ENCODE results near the gene FKBP1A. TPM values are rescaled to one million over a fixed set of nuclear protein-coding genes. Genes with fewer than 3 reads are reported as not detected.

Gene FKBP1A
- total and polyA plus RNA-seq, 5 donors from 2014 or later: 49.1 to 84.3 (median 65.4) TPM

- no peaks in the 10 kb centered on the region for H3K4me1 ChIP-seq (ENCODE audit: control insufficient read depth, insufficient read depth, low read length, poor library complexity, severe bottlenecking)
- ATAC-seq (ENCODE audit: low read depth in 2 of 2) (no peak), DNase-seq (no peak)
- no peaks in the 10 kb centered on the region for H3K9me3 Mint-ChIP-seq
- peaks cover 12% of the 10 kb centered on the region for H3K36me3 ChIP-seq (ENCODE audit: control insufficient read depth, insufficient read depth, low read length)
- H3K4me3 ChIP-seq (ENCODE audit: low read depth, low read length): no peak overlapping the region
- no peaks in the 10 kb centered on the region for H3K27me3 ChIP-seq (ENCODE audit: control insufficient read depth, insufficient read depth, low read length)
- no peaks in the 10 kb centered on the region for H3K9me3 ChIP-seq (ENCODE audit: control insufficient read depth in 2 of 2, low read length in 2 of 2)
- H3K4me3 Mint-ChIP-seq: no peak overlapping the region
- H3K27me3 Mint-ChIP-seq: no peaks in the 10 kb centered on the region
- no peak overlapping the region for H3K27ac ChIP-seq (ENCODE audit: insufficient read depth, low read length, poor library complexity, severe bottlenecking)
- peak overlapping the region in 1 of 3 donors; percentile 87 for H3K27ac Mint-ChIP-seq
- H3K36me3 Mint-ChIP-seq: peaks cover 10% of the 10 kb centered on the region
- peaks cover 14 to 54% (median 31%) of the 10 kb centered on the region in 4 donors for H3K4me1 Mint-ChIP-seq
Measured at GRCh38 chr20:1333462-1334369, 59.1 kb downstream of the FKBP1A start.

- peaks cover 14 to 57% (median 33%) of the 10 kb centered on the region in 4 donors for H3K4me1 Mint-ChIP-seq
- H3K27ac Mint-ChIP-seq: peak overlapping the region in 2 of 3 donors; percentile 20 to 75
Measured at GRCh38 chr20:1332749-1333300, 60.0 kb downstream of the FKBP1A start.

GRCh38 chr20:1331801-1332453 lies 60.9 kb downstream of the FKBP1A start:
- no peak for DNase-seq

More at GRCh38 chr20:1332749-1333300, 60.0 kb downstream of the FKBP1A start:
- no peak overlapping the region for H3K4me3 ChIP-seq (ENCODE audit: low read depth, low read length)
- no peaks in the 10 kb centered on the region for H3K27me3 Mint-ChIP-seq
- peaks cover 13% of the 10 kb centered on the region for H3K36me3 Mint-ChIP-seq
- no peaks in the 10 kb centered on the region for H3K9me3 ChIP-seq (ENCODE audit: control insufficient read depth in 2 of 2, low read length in 2 of 2)
- no peak for ATAC-seq (ENCODE audit: low read depth in 2 of 2)
- no peak for DNase-seq
- no peaks in the 10 kb centered on the region for H3K9me3 Mint-ChIP-seq
- H3K4me3 Mint-ChIP-seq: no peak overlapping the region
- H3K27ac ChIP-seq (ENCODE audit: insufficient read depth, low read length, poor library complexity, severe bottlenecking): no peak overlapping the region
- peaks cover 12% of the 10 kb centered on the region for H3K36me3 ChIP-seq (ENCODE audit: control insufficient read depth, insufficient read depth, low read length)
- no peaks in the 10 kb centered on the region for H3K4me1 ChIP-seq (ENCODE audit: control insufficient read depth, insufficient read depth, low read length, poor library complexity, severe bottlenecking)
- H3K27me3 ChIP-seq (ENCODE audit: control insufficient read depth, insufficient read depth, low read length): no peaks in the 10 kb centered on the region

DNA sequence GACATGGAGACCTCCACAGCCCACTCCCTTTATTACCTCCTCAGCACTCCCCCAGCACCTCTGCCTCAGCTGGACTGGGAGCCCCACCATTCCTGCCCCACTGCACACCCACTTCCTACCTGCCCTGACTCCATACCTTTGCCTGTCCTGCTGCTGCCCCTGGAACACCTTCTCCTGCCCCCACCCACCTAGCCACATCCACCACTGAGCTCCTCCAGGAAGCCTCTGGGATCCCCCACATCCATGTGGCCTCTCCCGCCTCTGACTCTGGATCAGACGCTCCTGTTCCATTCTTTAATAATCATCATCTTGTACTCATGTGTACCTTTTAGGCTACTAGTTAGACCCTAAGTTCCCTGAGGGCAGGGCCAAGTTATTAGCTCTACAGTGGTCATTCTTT lies 61.8 kb downstream of the FKBP1A start:
- Histone ChIP-seq H3K27me3 (ENCODE audit: control insufficient read depth, insufficient read depth, low read length) (no peaks in the 10 kb centered on the region), H3K9me3 (ENCODE audit: control insufficient read depth in 2 of 2, low read length in 2 of 2) (no peaks in the 10 kb centered on the region), H3K4me1 (ENCODE audit: control insufficient read depth, insufficient read depth, low read length, poor library complexity, severe bottlenecking) (peaks cover 13% of the 10 kb centered on the region), H3K27ac (ENCODE audit: insufficient read depth, low read length, poor library complexity, severe bottlenecking) (no peak overlapping the region), H3K4me3 (ENCODE audit: low read depth, low read length) (no peak overlapping the region), H3K36me3 (ENCODE audit: control insufficient read depth, insufficient read depth, low read length) (peaks cover 12% of the 10 kb centered on the region)
- H3K4me3 Mint-ChIP-seq: peak overlapping the region in 1 of 4 donors; percentile 40
- peaks cover 17 to 45% (median 32%) of the 10 kb centered on the region in 4 donors for H3K4me1 Mint-ChIP-seq
- no peaks in the 10 kb centered on the region for H3K9me3 Mint-ChIP-seq
- ATAC-seq (ENCODE audit: low read depth in 2 of 2) (no peak), DNase-seq (no peak)
- H3K36me3 Mint-ChIP-seq: peaks cover 15% of the 10 kb centered on the region
- peak overlapping the region in 2 of 3 donors; percentile 75 to 88 for H3K27ac Mint-ChIP-seq
- H3K27me3 Mint-ChIP-seq: no peaks in the 10 kb centered on the region

More at GRCh38 chr20:1331801-1332453, 60.9 kb downstream of the FKBP1A start:
- H3K27ac Mint-ChIP-seq: peak overlapping the region in 2 of 3 donors; percentile 75 to 76
- Histone ChIP-seq H3K27me3 (ENCODE audit: control insufficient read depth, insufficient read depth, low read length) (no peaks in the 10 kb centered on the region), H3K27ac (ENCODE audit: insufficient read depth, low read length, poor library complexity, severe bottlenecking) (no peak overlapping the region), H3K36me3 (ENCODE audit: control insufficient read depth, insufficient read depth, low read length) (peaks cover 12% of the 10 kb centered on the region), H3K4me1 (ENCODE audit: control insufficient read depth, insufficient read depth, low read length, poor library complexity, severe bottlenecking) (peaks cover 6% of the 10 kb centered on the region), H3K4me3 (ENCODE audit: low read depth, low read length) (no peak overlapping the region), H3K9me3 (ENCODE audit: control insufficient read depth in 2 of 2, low read length in 2 of 2) (no peaks in the 10 kb centered on the region)
- H3K36me3 Mint-ChIP-seq: peaks cover 15% of the 10 kb centered on the region
- H3K9me3 Mint-ChIP-seq: no peaks in the 10 kb centered on the region
- H3K27me3 Mint-ChIP-seq: no peaks in the 10 kb centered on the region
- ATAC-seq (ENCODE audit: low read depth in 2 of 2): no peak
- H3K4me3 Mint-ChIP-seq: peak overlapping the region in 2 of 4 donors; percentile 38 to 55
- peaks cover 18 to 51% (median 36%) of the 10 kb centered on the region in 4 donors for H3K4me1 Mint-ChIP-seq

DNA sequence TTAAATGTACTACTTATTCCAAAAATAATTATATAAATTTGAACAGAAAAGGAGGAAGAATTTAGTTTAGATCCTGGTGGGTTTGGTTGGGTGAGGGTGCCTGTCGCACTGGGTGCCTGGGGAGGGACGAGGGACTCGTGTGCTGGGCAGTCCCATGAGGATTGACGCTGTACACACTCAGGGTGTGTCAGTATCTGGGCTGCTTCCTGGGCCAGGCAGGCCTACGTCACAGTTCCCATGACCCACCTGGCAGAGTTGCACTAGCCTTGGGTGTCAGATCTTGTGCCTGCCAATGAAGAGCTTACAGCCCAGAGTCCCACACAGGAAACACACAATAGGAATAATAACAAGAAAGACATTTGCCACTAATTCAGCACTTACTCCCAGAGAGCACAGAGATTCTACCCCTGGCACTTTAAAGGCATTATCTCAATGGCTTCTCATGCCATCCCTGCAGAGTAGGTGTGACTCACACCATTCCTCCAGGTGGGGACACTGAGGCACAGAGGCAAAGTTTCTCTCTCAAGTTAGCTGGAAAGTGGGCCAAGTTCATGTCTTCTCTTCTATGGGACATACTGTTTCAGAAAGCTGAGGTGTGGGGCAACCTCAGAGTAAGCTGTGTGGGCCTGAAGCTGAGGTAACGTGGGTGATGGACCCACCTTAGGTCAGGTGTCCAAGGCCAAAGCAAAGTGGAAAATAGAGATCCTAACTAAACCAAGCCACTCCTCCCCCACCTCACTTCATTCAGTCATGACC lies 62.6 kb downstream of the FKBP1A start:
- ATAC-seq (ENCODE audit: low read depth in 2 of 2) (peak; percentile 21 to 27), DNase-seq (peak; percentile 33 to 81 (median 36))
- H3K27ac ChIP-seq (ENCODE audit: insufficient read depth, low read length, poor library complexity, severe bottlenecking): peak overlapping the region; percentile 48
- Mint-ChIP-seq H3K9me3 (no peaks in the 10 kb centered on the region), H3K27ac (peak overlapping the region; percentile 52 to 93 (median 60)), H3K27me3 (no peaks in the 10 kb centered on the region), H3K4me3 (peak overlapping the region in 3 of 4 donors; percentile 7 to 81 (median 49)), H3K36me3 (peaks cover 15% of the 10 kb centered on the region), H3K4me1 (peaks cover 13 to 45% (median 31%) of the 10 kb centered on the region in 4 donors)
- peaks cover 19% of the 10 kb centered on the region for H3K4me1 ChIP-seq (ENCODE audit: control insufficient read depth, insufficient read depth, low read length, poor library complexity, severe bottlenecking)
- peaks cover 12% of the 10 kb centered on the region for H3K36me3 ChIP-seq (ENCODE audit: control insufficient read depth, insufficient read depth, low read length)
- no peaks in the 10 kb centered on the region for H3K9me3 ChIP-seq (ENCODE audit: control insufficient read depth in 2 of 2, low read length in 2 of 2)
- H3K27me3 ChIP-seq (ENCODE audit: control insufficient read depth, insufficient read depth, low read length): no peaks in the 10 kb centered on the region
- no peak overlapping the region for H3K4me3 ChIP-seq (ENCODE audit: low read depth, low read length)

DNA sequence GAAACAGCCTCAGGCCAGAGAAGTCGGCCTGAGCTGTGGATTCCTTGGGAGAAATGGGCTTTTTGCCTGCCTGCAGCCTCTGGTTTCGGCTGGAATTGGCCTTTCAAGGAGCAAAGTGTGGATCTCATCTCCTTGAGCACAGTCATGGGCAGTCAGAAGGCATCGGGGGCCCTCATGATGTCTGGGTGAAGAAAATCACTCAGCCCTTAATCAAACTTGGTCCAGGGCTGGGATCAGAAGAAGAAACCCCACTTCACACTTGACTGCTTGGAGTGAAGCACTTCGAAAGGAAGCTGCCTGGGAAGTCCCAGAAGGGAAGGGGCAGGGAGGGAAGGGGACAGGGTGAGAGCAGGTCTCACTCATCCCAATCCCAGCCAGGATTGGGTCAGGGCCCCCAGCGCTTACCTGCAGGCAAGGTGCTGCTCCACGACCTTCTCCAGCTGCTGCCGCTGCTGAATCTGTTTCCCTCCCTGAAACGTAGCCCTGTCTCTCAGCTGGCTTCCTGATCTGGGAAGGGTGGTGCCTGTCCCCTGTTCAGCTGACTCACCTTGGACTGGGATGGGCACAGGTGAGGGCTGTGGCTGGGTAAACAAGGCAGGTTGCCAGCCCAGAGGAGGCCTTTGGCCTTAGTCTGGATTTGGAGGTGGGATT lies 64.0 kb downstream of the FKBP1A start, which contains the start of gene SDCBP2:
Gene SDCBP2 (minus strand): TSS at position 460 of the 651 bp plus-strand sequence. CDS start 8,723 bp downstream, outside the sequence.
- no peaks in the 10 kb centered on the region for H3K27me3 ChIP-seq (ENCODE audit: control insufficient read depth, insufficient read depth, low read length)
- H3K36me3 ChIP-seq (ENCODE audit: control insufficient read depth, insufficient read depth, low read length): peaks cover 12% of the 10 kb centered on the region
- DNase-seq (no peak), ATAC-seq (ENCODE audit: low read depth in 2 of 2) (no peak)
- Mint-ChIP-seq H3K4me1 (peaks cover 13 to 40% (median 31%) of the 10 kb centered on the region in 4 donors), H3K27ac (peak within 1 kb of the TSS; percentile 52 to 93 (median 58)), H3K9me3 (no peaks in the 10 kb centered on the region), H3K36me3 (peaks cover 15% of the 10 kb centered on the region), H3K4me3 (peak within 1 kb of the TSS; percentile 21 to 81 (median 48)), H3K27me3 (no peaks in the 10 kb centered on the region)
- H3K4me1 ChIP-seq (ENCODE audit: control insufficient read depth, insufficient read depth, low read length, poor library complexity, severe bottlenecking): peaks cover 31% of the 10 kb centered on the region
- H3K9me3 ChIP-seq (ENCODE audit: control insufficient read depth in 2 of 2, low read length in 2 of 2): no peaks in the 10 kb centered on the region
- no peak within 1 kb of the TSS for H3K4me3 ChIP-seq (ENCODE audit: low read depth, low read length)
- peak within 1 kb of the TSS; percentile 48 for H3K27ac ChIP-seq (ENCODE audit: insufficient read depth, low read length, poor library complexity, severe bottlenecking)
